AG20443 (cell line): ENCODE results near the gene PRPF6.
A peak's percentile ranks its signal among the peaks of the same experiment; 100 is the strongest.

Source experiments
- DNase-seq: peaks from one replicate; pipeline ENCODE4 v3.0.0; 2012; ENCODE audit warnings: low spot score, mixed read lengths

The PRPF6 gene, protein sequence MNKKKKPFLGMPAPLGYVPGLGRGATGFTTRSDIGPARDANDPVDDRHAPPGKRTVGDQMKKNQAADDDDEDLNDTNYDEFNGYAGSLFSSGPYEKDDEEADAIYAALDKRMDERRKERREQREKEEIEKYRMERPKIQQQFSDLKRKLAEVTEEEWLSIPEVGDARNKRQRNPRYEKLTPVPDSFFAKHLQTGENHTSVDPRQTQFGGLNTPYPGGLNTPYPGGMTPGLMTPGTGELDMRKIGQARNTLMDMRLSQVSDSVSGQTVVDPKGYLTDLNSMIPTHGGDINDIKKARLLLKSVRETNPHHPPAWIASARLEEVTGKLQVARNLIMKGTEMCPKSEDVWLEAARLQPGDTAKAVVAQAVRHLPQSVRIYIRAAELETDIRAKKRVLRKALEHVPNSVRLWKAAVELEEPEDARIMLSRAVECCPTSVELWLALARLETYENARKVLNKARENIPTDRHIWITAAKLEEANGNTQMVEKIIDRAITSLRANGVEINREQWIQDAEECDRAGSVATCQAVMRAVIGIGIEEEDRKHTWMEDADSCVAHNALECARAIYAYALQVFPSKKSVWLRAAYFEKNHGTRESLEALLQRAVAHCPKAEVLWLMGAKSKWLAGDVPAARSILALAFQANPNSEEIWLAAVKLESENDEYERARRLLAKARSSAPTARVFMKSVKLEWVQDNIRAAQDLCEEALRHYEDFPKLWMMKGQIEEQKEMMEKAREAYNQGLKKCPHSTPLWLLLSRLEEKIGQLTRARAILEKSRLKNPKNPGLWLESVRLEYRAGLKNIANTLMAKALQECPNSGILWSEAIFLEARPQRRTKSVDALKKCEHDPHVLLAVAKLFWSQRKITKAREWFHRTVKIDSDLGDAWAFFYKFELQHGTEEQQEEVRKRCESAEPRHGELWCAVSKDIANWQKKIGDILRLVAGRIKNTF

DNA sequence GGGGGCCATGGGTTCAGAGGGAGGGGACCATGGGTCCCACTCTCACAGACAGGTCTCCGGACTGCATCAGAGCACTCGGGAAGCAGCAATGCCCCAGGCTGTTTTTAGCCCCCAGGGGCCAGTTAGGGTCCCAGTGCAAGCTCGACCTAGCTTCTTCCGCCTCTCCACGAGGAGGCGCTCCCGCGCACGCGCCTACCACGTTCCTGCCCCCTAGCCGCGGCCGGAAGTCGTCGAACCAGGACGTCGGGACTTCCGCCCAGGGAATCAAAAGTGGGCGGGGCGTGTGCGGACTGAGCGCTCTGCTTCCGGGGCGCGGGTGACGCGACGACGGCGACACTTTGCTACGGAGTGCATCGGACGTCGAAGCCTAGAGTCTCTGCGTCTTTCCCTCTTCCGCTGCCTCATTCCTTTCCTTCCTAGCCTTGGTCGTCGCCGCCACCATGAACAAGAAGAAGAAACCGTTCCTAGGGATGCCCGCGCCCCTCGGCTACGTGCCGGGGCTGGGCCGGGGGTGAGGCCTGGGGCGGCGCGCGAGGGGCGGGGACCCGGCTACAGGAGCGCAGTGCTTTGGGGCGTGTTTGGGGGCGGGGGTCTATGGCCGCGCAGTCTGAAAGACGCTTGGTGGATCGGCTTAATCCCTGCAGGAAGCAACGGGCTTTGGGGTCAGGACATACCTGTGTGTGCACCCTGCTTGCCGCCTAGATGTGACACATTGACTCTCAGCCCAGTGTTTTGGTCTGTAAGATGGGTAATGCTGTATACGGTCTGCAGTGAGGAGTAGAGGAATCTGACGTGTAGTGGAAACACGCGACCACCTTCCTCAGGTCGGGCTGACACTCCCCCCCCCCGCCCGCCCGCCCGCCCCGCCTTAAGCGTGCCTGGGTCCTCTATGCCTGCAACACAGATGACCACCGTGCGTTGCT, at the start of gene PRPF6:
TSS of gene PRPF6 (plus strand) at position 327 of the 923 bp plus-strand sequence. CDS start at position 441, 114 bp downstream.
- DNase-seq = peak; percentile 100

DNA sequence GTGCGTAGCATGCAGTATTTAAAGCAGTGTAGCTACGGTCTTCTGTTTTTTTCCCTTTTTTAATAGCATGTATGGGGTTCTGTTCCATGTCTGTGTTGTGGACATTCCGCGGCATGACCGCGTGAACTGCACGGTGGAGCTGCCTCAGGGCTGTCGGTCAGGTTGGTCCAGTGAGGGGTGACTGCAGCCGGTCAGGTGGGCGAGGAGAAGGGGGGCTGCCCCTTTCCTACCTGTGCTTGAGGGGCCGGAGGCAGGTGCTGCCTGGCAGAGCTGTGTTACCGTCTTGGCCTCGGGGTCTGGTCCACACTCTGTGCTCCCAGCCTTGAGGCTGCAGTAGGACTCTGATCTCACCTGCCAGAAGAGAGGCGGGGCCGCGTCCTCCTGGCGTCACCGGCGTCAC, 49.2 kb upstream of the PRPF6 start:
- no peak for DNase-seq

DNA sequence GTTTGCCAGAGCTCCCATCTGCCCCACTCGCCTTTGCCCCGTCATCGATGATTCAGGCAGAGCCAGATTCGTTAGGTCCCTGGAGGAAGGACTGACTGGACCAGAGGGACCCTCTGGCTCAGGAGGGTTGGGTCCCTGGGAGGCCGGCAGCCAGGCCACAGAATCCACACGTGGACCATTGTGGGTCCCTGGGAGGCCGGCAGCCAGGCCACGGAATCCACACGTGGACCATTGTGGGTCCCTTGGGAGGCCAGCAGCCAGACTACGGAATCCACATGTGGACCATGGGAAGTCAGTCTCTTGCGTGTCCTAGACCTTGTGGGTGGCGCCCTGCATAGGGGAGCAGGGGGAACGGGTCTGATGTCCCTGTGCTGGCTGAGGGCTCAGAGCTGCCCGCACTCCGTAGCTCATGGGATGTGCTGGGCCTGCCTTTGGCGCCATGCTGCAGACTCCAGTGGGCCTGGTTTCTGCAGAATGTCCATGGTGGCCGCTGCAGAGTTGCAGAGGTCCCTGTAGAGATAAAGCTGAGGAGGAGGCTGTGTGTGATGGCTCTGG, 48.2 kb upstream of the PRPF6 start:
- no peak for DNase-seq

DNA sequence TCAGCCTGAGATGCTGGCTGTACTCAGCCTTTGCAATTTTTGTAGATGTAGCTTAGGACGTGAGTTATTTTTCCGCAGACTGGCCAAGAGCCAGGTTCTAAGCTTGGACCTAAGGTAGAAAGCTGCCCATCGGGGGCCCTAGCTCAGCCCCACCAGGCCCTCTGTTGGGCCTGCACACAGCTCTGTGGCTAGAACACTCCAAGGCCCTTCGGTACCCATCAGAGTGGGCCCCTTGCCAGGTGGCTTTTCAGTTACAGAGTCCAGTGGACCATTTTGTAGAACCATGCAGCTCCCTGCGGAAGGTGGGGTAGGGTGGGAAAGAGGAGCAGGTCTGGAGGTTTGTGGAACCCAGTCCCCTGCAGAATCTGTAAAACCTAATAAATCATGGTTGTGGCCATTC, 47.3 kb upstream of the PRPF6 start:
- no peak for DNase-seq

DNA sequence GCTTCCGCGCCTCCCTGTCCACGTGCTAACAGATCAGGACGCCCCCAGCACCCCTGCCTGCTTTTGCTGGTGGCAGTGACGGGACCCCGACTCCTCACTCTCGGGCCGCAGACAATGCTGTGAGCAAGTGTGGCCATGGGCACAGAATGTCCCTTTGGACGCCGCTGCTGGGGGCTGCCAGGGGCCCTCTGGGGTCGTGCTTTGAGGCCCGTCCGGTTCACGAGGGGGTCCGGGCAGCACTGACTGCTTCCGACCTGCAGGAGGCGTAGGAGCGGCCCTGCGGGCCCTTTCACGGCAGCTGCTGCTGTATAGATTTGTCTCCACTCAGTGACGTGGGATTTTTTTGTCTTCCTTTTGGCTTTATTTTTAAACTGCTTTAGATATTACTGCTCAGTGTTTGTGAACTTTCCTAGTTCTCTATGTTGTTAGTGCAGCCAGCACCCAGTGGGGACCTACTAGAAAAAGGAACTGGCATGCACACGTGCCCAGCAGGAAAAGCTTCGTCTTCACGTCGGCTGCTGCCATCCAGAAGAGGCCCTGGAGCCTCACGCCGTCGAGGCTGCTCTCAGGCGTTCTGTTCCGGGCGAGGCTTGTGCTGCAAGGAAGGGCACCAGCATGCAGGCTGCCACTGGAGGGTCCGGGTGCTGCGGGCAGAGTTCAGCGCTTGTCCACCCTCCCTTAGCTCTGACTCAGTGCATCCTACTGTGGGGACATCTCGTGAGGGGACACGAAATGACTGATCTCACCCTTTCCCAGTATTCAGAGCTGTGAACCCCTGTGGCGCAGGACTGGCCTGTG, 46.5 kb upstream of the PRPF6 start:
- DNase-seq = no peak

DNA sequence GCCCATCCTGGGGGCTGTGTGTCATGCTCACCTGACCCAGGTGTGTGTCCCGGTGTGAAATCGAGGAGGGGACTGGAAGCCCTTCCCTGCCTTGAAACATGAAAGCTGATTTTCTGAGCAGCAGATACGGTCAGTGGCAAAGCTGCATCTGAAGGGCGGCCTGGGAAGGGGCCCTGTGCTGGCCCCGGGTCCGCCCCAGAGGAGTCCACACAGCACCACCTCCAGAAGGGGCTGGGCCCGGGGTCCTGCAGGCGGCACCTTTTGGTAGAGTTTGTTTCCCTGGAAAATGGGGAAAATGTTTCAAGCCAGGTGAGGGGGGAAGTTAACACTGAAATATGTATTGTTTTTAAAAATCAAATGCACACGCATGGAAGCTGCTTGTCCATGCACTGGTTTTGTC, 45.5 kb upstream of the PRPF6 start:
- no peak for DNase-seq

DNA sequence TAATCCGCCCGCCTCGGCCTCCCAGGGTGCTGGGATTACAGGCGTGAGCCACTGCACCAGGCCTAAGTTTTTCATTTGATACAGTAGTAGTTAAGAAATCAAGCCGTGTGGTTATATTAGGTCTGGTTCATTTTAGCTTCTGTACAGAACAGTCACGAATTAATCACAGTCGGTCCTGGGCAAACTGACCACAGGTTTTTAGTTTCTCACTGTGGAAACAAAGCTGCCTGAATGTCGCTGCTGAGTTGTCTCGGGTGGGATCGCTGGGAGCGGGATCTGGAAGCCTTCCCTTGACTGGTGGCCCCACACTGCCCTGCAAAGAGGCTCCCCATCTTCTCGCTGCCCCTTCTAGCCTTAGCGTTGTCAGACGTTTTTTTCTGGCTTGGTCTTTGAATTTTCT, 43.3 kb upstream of the PRPF6 start:
- DNase-seq = no peak

DNA sequence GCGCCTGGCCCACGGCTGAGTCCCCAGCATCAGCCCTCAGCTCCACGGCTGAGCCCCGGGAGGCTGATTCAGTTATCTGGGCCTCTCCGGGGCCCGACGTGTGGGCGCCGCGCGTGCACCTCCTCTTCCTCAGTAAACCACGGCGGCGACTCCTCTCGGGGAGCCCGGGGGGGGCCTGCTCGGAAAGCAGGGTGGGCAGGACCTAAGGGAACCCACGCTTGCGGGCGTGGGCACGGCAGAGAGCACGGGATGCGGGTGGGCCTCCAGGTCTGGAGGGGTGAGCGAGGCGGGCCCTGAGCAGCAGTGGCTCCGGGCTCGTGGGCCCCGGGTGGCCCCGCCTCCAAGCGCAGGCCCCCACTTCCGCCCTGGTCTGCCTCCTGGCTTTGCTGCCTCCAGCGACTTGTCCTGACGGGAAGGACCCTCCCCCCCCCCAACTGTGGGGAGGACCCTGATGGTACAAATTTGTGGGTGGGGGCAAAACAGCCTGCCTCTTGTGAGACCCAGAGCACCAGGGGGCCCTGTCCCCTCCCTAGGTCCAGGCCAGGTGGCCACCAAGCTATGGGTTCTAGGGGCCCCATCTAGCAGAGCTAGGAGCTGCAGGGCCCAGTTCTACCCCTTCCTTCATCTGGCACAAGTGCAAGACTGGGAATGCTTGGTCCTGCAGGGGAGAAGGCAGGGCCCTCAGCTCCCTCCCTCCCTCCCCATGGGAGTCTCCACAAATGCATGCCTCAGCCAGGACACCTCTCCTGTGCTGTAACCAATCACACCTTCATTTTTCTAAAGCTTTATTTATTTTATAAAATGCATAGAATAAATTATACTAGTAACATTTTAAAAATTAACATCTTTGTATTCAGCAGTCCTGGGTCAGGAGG, 41.6 kb upstream of the PRPF6 start:
- DNase-seq = no peak

DNA sequence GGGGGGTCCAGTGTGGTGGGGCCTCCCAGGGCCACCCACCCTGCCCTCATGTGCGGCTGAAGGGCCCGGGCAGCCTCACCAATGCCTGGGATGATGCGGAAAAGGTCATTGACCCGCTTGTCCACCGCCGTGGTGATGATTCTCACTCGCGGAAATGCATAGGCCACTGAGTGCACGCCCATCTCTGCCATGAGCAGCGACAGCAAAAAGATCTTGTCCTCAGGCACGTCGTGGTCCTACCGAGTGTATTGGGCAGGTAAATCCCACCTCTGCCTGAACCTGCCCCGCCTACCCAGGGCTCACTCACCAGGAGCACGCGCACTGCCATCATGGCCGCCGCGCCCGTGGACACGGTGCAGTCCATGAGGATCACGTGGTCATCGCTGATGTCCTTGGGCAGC, 40.9 kb upstream of the PRPF6 start:
- DNase-seq = no peak

DNA sequence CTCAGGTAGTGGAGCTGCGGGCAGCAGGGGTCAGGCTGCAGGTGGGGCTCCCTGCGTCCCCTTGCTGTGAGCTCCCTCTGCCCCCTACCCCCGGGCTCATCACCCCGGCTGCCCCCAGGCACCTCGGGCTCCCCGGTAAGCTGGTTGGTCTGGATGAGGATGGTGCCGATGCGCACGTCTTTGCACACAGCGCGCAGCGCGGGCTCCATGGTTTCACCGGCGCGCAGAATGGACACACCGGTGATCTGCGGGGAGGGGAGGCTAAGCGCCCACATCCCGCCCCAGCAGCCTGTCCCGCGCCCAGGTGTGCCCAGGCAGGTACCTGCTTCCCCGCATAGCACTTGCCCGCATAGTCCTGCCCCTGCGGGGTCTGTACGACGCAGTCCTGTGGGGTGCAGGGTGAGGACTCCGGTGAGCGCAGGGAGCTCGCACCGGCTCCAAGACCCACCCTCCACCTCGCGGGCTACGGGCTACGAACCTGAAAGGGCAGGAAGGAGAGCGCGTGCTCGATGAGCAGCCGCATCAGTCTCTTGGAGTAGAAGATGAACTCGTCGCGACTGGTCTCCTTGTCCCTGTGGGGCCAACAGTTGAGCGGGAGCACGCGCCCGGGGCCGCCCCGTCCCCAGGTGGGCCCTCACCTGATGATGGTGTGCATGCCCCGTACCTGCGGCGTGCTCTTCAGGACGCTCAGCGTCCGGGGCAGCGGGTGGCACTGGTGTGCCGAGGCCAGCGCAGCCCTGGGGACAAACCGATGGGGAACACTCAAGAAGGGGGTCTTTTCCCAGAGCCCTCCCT, 40.3 kb upstream of the PRPF6 start:
- DNase-seq = no peak

DNA sequence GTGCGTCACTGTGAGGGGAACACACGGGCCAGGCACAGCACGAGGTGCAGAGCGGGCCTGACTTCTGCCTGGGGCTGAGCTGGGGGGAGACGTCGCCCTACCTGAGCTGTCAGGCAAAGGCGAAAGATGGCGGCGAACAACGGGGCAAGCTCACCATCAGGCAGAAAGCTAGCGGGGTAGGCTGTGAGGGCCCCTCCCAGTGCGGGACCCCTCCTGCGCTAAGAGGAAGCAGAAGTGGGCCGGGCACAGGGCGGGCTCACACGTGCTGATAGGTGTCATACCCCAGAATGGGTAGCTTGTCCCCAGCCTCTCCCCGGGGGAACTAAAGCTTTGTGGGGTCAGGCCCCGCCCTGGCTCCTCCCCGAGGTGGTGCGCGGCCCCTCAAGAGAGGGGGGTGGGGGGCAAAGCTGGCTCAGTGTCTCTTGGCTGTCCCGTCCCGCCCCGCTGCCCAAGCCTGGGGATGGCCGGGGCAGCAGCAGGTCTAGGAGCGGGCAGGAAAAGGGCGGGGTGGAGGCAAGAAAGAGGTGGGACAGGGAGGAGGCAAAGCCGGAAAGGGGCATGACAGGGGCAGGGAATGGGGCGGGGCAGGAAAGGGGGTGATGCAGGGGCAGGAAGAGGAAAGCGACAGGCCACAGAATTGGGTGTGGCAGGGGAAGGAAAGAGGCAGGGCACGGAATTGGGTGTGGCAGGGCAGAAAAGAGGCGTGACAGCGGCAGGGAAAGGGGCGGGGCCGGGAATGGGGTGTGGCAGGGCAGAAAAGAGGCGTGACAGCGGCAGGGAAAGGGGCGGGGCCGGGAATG, 39.5 kb upstream of the PRPF6 start:
- no peak for DNase-seq

DNA sequence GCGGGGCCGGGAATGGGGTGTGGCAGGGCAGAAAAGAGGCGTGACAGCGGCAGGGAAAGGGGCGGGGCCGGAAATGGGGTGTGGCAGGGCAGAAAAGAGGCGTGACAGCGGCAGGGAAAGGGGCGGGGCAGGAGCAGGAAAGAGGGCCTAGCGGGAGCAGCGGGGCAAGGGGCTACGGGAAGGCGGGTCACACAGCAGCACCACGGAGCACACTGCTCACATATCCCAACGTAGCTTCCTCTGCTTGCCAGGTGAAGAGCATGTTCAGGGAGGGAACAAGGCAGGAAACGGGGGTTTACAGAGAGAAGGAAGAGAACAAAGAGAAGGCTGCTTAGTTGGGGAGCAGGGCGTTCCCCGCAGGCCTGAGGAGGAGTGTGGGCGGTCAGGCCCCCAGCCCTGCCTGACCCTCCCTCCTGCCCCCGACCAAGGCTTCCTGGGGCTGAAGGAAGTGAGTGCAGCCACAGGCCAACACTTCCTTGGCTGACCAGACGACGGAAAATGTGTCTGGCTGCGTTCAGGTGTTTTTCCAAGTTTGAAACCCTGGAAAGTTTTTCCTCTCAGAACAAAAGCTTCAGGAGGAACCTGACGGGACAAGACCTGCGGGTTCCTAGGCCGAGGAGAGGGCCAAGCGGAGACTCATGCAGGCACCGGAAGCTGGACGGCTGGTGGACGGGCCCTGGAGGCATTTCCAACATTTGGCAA, 38.5 kb upstream of the PRPF6 start:
- no peak for DNase-seq

DNA sequence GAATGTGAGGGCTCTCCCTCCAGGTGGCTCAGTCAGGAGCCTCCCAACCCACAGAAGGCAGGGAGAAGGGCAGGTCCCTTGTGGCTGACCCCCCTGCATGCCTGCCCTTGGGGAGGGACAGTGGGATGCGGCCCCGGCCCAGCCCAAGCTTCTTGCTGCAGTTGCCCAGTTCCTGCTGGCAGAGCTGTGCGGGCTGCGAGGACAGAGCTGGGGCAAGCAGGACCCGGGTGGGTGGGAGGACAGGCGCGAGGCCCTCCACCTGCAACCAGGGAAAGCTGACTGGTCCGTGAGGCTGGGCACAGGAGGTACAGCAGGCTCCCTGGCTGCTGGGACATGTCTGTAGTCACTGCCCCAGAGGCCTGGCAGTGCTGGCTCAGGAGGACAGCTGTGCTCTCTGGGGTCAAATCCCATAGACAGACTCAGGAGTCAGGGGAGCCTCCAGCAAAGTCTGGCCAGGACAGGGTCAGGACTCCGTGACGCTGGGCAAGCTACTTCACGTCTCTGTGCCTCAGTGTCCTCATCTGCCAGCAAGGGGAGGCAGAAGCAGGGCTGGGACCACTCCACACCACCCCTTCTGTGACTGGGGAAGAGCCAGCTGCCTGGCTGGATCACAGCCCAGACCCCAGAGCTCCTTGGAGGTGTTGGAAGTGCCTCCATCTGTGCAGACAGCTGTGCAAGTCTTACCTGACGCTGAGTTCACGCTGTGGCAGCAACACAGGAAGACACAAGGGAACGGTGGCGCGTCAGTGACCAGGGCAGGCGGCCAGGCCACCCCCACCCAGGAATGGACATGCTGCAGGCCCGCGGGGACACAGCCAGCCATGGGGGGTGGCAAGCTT, 37.7 kb upstream of the PRPF6 start:
- DNase-seq = no peak

DNA sequence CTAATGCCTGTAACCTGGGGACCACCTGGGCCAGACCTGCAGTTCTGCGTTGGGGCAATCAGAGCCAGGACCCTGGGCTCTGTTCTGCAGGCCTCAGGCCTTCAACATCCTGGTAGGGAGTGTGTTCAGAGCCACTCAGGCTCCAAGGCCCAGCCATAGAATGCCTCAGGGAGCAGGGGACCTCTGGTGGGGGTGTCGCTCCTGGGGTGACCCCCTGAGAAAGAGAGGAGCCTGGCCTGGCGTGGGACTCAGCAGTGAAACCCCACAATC, 37.2 kb upstream of the PRPF6 start:
- DNase-seq = no peak

DNA sequence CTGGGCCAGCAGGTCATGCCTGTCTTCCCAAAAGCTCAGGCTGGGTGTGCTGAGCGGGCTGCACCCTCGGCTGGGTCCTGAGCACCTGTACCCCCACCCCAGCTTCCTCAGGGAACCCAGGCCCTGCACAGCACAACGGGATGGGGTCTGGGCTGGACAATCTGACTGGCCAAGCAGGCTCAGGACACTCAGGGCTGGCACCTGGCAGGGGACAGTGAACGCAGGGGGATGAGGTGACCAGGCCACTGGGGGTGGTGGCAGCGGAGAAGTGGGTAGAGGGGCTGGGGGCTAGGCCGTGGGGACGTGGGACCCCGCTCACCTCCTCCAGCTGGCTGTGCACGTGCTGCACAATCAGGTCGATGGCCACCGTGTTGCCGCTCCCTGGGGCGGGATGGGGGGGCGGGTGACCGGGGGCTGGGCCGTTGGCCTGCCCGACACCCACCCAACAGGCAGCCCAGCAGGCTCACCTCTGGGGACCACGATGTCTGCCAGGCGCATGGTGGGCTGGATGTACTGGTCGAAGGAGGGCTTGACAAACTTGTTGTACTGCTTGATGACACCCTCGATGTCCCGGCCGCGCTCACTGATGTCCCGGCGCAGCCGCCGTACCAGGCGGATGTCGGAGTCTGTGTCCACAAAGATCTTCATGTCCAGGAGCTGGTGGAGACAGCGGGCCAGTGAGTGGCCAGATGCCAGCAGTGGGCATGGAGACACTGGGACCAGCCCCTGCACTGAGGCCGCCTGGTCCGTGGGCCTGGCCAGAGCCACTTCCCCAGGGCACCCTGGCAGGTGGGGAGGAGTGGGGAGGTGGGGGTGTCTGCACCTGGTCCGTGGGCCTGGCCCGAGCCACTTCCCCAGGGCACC, 36.6 kb upstream of the PRPF6 start:
- no peak for DNase-seq
